AG08395 (cell line): ENCODE measurements around the gene ANKRD13A.
A peak's percentile ranks its signal among the peaks of the same experiment; 100 is the strongest.
"Not testable (repeated sequence)": the region's sequence is repeated elsewhere in the genome, so short reads cannot be mapped to it uniquely, and the experiment has no call there.

ENCODE experiments used
- DNase-seq: peaks from one replicate; pipeline ENCODE4 v3.0.0; 2012; ENCODE audit warnings: mixed read lengths, low spot score

Gene ANKRD13A

DNA sequence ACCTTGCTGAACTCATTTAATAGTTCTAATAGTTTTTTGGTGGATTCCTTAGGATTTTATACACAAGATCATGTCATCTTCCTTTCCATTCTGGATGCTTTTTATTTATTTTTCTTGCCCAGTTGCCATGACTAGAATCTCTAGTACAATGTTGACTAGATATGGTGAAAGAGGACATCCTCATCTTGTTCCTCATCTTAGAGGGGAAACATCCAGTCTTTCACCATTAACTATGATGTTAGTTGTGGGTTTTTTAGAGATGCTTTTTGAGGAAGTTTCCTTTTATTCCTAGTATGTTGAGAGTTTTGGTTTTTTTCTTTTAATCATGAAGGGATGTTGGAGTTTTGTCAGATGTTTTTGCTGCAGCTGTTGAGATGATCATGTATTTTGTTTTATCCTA lies 8.7 kb downstream of the ANKRD13A start:
- no peak for DNase-seq

DNA sequence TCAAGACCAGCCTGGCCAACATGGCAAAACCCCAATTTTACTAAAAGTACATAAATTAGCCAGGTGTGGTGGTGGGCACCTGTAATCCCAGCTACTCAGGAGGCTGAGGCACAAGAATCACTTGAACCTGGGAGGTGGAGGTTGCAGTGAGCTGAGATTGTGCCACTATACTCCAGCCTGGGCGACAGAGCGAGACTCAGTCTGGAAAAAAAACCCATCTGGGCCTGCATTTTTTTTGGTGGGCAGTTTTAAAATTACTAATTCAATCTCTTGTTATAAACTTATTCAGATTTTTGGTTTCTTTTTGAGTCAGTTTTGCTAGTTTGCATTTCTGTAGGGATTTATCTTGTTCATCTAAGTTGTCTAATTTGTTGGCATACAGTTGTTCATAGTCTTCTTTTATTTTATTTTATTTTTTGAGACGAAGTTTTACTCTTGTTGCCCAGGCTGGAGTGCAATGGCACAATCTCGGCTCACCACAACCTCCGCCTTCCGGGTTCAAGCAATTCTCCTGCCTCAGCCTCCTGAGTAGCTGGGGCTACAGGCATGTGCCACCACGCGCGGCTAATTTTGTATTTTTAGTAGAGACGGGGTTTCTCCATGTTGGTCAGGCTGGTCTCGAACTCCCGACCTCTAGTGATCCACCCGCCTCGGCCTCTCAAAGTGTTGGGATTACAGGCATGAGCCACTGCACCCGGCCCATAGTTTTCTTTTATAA lies 9.6 kb downstream of the ANKRD13A start:
- DNase-seq = not testable (repeated sequence)

DNA sequence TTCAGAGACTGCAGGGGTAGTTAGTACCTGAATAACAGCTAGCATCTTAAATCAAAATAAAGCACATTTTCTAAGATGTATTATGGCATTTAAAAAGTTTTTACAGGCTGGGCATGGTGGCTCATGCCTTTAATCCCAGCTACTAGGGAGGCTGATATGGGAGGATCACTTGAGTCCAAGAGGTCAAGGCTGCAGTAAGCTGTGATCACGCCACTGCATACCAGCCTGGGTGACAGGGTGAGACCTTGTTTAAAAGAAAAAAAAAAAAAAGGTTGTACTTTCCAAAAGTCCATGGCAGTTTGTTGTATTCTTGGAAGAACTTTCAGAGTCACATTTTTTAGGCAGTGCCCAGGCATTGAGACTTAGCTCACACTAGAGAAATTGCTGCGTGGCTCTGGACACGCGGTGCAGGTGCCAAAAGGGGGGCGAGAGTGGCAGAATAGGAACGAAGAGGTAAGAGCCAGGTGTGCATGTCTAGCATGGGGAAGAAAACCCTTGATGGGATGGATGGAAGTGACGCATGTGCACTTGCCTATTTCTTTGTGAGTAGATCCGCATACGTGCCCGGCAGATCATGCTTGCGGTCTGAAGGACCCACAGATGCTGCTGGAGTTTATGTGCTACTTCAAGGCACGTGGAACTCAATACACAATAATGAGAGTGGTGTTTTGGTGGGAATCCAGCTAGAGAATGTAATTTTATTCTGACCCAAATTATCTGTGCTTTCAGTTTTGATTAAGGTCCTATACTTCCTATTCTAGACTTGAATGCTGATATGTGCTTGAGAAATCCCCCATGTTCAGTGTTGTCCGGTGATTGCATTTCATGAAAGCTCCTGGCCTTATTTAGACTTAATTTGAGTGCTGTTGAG lies 11.9 kb downstream of the ANKRD13A start:
- DNase-seq = no peak

DNA sequence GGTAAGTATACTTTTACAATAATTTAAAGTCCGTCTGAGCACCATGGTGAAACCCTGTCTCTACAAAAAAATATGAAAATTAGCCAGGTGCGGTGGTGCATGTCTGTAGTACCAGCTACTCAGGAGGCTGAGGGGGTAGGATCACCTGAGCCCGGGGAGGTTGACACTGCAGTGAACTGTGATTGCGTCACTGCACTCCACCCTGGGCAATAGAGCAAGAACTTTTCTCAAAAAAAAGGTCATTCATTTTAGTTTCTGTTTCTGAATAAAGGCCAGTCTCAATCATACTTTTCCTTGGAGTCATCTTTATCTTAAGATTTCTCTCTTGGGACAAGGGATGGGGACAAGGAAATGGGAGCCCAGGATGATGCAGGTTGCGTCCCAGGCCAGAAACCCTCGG lies 12.9 kb downstream of the ANKRD13A start:
- DNase-seq = no peak

DNA sequence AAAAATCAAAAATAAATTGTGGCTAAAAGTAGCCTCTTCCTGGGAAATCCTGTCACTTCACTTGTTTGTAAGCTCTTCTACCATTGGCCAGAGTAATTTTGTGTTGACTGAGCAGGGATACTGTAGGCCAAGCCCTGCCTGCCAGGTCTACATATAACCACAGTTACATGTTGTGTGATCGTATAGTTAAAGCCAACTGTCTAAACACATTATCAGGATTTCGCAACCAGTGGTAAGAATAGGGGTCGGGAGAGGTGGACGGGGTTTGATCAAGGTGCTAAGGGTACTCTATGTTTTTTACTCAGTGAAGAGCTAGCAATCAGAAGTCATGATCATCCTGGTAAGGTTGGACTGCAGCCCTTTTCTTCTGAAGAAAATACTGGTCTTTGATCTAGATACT lies 13.4 kb downstream of the ANKRD13A start:
- no peak for DNase-seq

DNA sequence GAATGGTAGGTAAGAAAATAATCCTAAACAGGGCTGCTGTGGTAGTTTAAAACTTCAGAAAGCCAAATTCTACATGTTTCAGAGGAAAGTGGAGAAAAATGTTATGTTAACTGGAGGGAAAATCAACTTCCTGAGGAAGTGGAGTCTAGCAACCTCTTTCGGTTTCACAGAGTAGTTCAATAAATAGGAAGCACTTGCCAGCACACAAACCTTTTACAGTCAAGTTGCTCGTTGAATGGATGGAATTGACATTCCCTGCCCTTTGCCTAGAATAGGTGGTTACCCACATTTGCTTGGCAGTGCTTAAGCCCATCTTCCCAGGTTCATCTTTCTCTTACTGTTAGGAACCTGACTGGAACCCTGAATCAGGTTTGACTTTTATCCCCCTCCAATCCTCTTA lies 15.9 kb downstream of the ANKRD13A start:
- no peak for DNase-seq

DNA sequence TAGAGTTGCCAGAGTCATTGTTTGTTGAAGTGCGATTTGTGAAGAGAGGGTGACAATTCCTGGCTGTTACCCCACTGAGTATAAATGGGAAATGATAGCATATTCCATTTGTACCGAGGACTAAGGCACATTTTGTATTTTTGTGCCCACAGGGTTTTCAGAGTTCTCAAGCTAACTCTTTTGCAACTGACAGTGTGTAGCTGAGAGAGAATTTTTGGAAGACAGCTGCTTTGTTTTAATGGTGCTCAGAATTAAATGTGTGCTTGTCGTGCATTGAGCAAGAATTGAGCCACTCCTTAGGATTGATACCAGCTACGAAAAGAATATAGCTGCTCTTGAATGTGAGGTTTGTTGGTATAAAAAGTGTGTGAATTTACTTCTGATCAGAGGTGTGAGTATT lies 21.7 kb downstream of the ANKRD13A start:
- no peak for DNase-seq

DNA sequence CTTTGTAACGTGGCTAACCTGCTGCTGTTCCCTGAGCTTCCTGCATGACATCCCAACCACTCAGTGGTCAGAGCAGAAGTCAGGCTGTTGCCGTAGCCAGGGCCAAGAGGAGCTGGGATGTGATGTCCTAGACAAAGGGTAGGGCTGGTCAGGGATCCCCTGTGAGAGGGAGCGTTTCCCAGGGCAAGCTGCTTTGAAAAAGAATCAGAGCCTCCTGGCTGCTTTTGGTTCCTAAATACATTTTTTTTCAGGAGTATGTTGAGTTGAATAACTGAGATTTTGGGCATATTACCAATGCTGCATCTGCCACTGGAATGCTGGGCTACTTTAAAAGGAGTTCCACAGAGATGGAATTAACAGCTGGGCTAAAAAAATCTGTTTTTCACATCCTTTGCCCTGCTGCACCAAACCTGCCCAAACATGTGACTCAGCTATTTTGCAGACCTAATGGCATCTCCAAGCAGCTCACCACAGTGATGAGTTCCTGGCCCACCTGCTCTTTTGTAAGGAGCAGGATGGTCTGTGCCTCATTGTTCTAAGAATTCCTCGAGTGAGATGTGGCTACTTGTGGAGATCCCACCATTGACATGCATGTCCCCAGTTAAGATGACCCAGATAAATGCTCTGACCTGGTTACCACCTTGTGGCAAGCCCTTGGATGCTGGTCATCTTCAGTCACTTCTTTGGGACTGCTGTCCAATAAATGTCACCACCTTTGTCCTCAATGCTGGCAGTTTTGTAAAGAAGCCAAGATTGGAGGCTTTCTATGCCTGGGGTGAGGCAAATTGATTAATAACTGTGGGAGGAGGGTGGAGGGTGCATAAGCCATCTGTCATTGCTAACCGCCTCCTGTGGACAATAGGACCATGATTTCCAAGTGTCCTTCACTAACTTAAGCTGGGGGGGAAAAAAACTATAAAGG lies 24.1 kb downstream of the ANKRD13A start:
- peak; percentile 62 for DNase-seq

DNA sequence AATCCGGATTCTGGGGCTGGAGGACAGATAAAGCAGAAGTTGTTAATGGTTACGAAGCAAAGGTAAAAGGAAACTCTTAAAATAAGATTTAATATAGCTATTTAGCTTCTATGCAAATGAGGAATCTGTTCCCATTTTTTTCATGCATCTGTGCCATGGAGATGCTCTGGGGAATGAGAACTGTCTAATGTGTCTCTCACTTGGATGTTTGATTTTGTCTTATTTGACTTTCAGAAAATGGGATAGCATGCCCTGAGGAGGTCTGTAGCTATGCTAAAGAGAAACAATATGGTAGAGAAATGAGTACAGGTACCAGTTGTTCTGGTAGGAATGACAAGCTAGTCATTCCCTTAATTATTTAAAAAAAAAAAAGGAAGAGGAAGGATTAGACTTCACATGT lies 24.8 kb downstream of the ANKRD13A start:
- no peak for DNase-seq

DNA sequence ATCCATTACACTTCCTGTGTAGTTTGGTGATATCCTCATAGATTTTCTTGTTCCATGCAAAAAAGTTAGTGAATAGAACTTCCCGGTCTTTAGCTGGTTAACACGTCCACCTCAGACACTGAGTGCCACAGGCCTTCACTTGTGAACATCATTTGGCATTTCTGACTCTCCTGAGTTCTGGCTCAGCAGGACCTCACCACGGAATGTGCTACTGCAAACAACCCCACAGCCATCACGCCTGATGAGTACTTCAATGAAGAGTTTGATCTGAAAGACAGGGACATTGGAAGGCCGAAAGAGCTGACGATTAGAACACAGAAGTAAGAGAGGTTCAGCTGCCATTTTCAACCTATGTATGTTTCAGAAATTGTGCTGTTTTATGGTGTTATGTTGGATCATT lies 29.1 kb downstream of the ANKRD13A start:
- DNase-seq = no peak

DNA sequence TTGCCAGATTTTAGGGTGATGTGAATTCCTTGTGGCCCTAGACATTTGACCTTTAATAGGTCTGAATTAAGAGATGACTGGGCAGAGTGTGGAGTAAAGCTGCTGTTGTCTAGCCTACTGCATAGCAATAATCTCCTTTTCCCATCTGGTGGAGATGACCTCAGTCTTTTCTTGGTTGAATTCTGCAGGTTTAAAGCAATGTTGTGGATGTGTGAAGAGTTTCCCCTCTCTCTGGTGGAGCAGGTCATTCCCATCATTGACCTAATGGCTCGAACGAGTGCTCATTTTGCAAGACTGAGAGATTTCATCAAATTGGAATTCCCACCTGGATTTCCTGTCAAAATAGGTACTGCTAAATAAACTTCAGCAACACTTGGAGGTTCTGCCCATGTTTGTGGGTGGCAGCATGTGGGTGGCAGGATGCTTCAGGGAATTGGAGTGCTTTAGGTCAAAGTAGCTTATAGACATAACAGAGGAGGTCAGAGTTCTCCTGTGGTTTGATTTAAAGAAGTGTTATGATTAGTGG lies 30.1 kb downstream of the ANKRD13A start:
- no peak for DNase-seq

DNA sequence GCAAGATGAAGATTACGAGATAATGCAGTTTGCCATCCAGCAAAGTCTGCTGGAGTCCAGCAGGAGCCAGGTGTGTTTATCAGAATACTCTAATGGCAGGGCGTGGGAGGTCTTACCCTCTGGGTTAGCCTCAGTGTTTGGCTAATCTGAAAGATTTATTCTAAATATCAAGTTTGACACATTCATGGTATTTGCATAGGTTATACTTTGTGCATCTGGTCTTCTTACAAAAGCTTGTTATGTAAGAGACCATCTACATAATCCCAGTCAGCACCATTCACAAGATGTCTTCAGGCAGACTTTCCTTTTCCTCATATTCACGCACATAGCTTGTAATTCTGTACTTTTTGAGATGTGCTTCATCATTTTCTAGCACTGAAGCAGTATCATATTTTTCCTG lies 34.7 kb downstream of the ANKRD13A start:
- DNase-seq = no peak

DNA sequence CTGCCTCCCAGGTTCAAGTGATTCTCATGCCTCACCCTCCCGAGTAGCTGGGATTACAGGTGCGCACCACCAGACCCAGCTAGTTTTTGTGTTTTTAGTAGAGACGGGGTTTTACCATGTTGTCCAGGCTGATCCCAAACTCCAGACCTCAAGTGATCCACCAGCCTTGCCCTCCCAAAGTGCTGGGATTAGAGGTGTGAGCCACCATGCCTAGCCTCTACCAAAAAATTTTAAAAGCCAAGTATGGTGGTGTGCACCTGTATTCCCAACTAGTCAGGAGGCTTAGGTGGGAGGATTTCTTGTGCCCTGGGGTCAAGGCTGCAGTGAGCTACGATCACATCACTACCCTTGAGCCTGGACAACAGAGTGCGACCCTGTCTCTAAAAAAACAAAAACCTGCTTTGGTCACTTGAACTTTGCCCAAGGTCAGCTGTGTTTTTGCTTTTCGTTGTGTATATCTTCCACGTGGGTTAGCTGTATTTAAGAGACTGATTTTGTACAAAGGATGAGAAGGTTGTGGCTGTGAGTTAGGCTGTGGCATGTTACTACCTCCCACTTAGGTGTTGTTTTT lies 36.4 kb downstream of the ANKRD13A start:
- no peak for DNase-seq

DNA sequence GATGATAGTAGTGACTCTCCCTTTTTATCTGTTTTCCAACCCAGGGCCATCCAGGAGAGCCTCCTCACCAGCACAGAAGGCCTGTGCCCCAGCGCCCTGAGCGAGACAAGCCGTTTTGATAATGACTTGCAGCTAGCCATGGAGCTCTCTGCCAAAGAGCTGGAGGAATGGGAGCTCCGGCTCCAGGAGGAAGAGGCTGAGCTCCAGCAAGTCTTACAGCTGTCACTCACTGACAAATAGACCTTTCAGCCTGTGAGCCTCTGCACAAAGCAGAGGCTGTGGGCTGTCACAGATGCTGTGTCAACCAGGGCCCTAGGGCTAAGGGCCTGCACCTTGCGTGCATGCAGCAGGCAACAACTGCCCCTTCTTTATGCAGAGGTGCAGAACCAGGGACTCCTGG lies 38.1 kb downstream of the ANKRD13A start:
- DNase-seq = no peak

DNA sequence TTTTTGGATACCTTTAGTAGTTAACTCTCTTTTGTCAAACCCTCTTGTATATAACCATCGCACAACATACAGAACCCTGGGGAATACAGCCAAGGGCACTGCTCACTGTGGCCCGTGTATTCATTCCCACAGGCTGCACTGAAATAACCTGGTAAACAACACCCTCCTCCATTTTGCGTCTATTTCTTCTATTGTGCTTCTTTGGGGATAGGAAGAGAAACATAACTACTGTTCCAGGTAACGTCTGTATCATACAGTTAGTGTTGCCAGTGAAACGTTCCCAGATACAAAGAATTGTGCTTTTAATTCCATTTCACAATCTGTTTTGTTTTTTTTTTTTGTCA lies 39.5 kb downstream of the ANKRD13A start:
- no peak for DNase-seq

DNA sequence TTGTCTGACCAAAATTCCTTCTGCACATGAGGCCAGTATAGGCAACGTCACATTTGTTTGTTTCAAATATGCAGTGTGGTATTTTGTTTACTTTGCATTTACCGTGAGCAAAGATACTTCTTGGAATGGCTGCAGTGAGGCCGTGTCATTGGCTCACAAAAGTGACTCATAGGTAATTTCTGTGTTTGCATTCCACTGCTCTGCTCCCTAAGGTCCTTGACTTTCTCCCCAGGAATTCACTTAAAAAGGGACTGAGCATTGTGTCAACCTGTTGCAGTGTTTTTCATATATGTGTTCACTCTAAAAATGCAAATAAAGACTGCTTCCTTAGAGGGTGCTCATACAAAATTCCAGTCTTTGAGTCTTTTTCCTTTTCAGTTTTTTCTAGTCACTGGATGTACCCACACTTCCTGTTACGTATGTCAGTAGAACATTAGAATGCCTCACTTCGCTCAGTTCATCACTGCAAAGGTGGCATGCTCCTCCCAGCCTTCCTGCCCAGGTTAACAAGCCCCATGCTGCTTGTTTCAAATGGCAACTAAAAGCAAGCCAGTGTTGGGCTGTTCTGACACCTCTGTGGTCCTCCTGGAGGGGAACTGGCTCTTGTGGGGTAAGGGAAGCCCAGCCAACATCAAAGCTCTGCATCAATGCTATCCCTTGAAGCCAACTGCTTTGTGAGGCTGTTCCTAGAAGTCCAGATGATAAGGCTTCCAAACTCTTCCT lies 40.0 kb downstream of the ANKRD13A start:
- DNase-seq = peak; percentile 92

DNA sequence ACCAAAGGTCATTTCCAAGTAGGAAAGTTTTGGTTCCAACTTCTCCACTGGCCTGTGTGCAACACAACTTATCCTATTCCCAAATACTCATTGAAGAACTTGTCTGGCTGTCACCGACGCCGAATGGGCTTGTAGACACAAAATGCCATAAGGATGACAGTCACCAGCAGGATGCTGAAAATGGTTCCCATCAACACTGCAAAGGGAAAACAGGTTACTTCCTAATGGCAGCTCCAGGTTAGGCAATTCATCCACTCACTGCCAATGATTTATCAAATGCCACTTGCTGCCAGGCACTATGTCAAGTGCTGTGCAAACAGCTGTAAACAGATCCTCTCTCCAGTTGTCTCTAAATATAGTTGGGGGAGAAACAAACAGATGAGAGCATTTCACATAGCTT lies 43.0 kb downstream of the ANKRD13A start:
- no peak for DNase-seq

DNA sequence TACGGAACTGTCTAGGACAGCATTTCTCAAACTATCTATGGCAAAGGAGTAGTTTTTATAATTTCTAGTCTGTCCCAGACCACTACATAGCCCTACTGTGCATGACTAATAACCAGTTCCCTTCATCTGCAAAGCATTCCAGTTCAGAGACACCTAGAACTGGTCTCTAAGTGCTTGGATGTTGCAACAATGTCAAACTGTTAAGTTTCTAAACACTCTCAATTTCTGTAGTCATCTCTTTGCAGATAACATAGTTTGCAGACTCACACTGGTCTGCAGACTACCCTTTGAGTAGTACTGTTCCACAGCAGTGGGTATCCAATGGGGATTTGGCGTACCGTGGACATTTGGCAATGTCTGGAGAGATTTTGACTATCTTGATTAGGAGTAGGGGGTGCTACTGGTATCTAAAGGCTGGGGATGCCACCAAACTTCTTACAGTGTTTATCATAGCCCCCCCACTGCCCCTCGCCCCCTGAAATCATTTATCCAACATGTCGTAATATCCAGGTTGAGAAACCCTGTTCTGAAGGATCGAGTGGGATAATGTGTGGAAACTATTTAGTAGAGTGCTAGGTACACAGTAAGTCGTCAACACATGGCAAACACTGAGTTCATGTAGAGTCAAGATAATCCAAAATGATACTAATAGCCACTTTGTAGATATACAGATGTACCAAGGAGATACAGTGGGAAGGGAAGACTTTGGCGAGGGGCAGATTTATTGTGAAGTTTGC lies 47.4 kb downstream of the ANKRD13A start:
- no peak for DNase-seq

DNA sequence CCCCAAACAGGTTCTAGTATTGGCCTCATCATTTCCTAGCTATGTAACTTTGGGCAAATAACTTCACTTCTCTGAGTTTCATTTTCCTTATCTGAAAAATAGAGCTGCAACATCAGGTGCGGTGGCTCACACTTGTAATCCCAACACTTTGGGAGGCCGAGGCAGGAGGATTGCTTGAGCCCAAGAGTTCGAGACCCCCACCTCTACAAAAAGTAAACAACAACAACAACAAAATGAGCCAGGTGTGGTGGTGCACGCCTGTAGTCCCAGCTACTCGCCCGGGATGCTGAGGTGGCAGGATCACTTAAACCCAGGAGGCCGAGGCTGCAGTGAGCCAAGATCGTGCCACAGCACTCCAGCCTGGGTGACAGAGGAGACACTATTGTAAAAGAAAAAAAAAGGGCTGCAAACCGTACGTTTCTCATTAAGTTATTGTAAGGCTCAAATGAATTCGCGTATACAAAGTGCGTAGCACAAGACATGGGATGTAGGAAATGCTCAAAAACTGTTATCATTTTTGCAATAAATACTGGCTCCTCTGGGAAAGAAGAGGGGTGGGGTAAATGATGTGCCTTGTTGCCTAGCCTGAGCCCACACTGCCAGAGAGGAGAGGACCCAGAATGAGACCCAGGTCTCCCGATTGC lies 48.2 kb downstream of the ANKRD13A start:
- no peak for DNase-seq
